GM21526 (cell line): ENCODE measurements around the gene ATG7.

Experiments
- ATAC-seq: cut with Tn5 transposase; IDR thresholded peaks from one replicate; pipeline ENCODE4 v1.9.1; 2021; ENCODE audit warnings: moderate library complexity; ENCODE audit not compliant: unreplicated experiment, low FRiP score

ATG7 gene

GRCh38 chr3:11349446-11349845, 77.2 kb downstream of the ATG7 start:
- no peak for ATAC-seq

GRCh38 chr3:11350374-11350773, 78.2 kb downstream of the ATG7 start:
- no peak for ATAC-seq

- ATAC-seq = no peak
Observed at GRCh38 chr3:11351451-11351850, 79.3 kb downstream of the ATG7 start.

- ATAC-seq = no peak
Observed at GRCh38 chr3:11356269-11356668, 84.1 kb downstream of the ATG7 start.

GRCh38 chr3:11362600-11362999, 90.4 kb downstream of the ATG7 start:
- no peak for ATAC-seq

- ATAC-seq = no peak
Observed at GRCh38 chr3:11363715-11364114, 91.5 kb downstream of the ATG7 start.

- no peak for ATAC-seq
Observed at GRCh38 chr3:11364181-11364580, 92.0 kb downstream of the ATG7 start.

GRCh38 chr3:11367143-11367693, 95.0 kb downstream of the ATG7 start:
- ATAC-seq = no peak

- ATAC-seq = no peak
Observed at GRCh38 chr3:11370191-11370590, 98.0 kb downstream of the ATG7 start.

- no peak for ATAC-seq
Observed at GRCh38 chr3:11370966-11371365, 98.8 kb downstream of the ATG7 start.

GRCh38 chr3:11371747-11372146, 99.5 kb downstream of the ATG7 start:
- ATAC-seq = no peak

GRCh38 chr3:11373235-11373634, 101.0 kb downstream of the ATG7 start:
- no peak for ATAC-seq

- ATAC-seq = no peak
Observed at GRCh38 chr3:11373654-11374053, 101.5 kb downstream of the ATG7 start.

- no peak for ATAC-seq
Observed at GRCh38 chr3:11375333-11376088, 103.3 kb downstream of the ATG7 start.

GRCh38 chr3:11377719-11378118, 105.5 kb downstream of the ATG7 start:
- ATAC-seq = no peak

- no peak for ATAC-seq
Observed at GRCh38 chr3:11379238-11379823, 107.1 kb downstream of the ATG7 start.

GRCh38 chr3:11379824-11380701, 107.9 kb downstream of the ATG7 start:
- no peak for ATAC-seq

- no peak for ATAC-seq
Observed at GRCh38 chr3:11381141-11381540, 108.9 kb downstream of the ATG7 start.

GRCh38 chr3:11381563-11381962, 109.4 kb downstream of the ATG7 start:
- ATAC-seq = no peak

GRCh38 chr3:11382146-11382745, 110.0 kb downstream of the ATG7 start:
- ATAC-seq = no peak

GRCh38 chr3:11384074-11384473, 111.9 kb downstream of the ATG7 start:
- ATAC-seq = no peak
